CD4-positive, alpha-beta T cell treated with Interleukin-2 at 100 ng/mL for 4 hours (primary cell): Measurements from ENCODE around the gene DSCAM.

Source experiments
- DNase-seq: peaks from one replicate; pipeline ENCODE4 v3.0.0-alpha.2; 2020; ENCODE audit warnings: low spot score

The DSCAM gene

DNA sequence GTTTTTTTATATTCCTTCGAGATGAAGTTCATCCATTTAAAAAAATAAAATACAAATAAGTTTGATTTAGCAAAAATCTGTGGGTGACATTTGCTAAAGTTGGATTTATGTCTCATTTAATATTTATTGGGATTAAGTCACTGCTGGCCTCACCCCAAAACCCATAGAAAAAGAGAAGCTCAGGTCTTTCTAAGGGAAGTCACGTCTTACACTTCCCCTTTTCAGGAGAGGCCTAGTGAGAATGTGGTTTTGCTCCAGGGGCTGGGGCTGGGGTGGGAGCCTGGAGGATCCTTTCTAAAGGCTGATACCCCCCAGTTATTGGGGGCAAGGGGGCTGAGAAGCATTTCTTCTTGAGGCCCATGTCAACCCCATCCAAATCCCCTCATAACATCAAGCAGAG, 300.3 kb downstream of the DSCAM start:
- no peak for DNase-seq

DNA sequence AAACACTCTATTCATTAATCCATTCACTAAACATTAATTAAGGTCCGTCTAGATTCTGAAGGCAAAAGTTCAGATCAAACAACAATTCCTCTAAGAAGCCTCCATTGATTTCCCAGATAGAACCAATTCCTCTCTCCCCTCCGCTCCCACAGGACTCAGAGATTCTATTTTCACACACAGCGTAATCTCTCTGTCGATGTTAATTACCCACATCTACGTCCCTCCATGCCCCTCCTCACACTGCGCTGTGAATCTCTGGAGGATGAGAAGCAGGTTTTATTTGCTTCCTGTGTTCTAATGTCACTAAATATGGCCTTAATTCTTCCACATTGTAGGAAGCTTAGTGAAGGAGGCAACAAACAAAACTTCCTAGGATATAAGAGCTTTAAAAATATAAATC, 306.7 kb downstream of the DSCAM start:
- no peak for DNase-seq

DNA sequence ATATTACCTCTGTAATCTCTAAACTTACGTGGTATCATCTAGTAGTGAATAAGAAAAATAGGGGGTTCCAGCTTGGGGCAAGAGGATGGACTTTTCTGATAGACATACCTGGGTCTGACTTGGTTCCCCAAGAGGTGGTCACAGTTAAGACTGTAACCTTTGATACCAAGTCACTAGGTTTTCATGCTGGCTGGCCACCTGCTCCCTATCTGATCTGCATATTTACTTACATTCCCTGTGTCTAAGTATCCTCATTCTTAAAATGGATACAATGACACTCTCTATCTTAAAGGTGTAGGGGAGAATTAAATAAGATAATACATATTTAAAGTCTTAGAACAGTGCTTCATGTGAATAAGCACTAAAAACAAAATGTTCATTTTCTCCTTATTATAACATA, 312.1 kb downstream of the DSCAM start:
- no peak for DNase-seq

DNA sequence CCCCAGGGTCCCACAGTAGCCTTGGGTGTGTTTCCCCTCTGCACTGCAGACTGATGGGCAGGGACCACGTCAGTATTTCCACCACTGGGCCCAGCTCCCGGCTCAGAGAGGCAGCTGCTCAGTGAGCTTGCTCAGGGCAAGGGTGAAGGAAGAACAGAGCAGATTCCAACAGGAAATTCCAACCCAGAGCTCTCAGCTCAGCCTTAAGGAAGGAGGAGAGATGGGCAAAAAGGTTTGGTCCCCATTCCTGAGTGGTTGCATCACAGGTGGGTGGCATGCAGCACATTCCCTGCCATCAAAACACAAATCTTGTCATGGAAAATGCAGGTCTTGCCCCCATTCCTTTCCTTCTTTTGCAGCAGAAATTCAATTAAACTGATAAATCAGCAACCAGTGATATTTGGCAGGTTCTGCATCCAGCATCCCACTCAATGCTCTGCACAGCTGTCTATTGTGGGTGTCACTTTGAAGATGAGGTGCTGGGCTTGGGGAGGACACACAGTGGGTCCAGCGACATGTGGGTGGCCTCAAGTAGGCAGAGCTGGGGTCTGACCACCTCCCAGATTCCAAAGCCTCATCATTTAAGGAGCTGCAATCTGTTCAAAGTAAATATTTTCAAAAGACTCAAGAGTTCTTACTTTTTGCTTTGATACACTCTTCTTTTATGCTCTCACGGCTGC, 315.4 kb downstream of the DSCAM start:
- no peak for DNase-seq

DNA sequence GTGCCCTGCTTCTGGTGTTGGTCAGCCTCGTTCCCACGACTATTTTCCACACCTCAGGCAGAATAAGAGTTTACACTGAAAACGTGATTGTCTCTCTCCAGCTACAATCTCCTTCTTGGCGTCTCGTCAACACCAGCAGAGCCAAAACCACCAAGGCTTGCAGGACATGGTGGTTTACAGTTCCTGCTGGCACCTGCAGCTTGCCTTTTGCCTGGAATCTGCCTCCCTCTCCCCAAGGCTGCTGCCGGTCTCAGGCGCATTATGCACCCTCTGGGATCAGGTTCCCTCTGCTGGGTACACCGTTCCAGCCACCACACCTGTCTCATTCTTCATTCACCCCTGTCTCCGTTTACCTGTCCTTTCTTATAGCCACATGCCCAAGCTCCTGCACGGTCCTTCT, 315.9 kb downstream of the DSCAM start:
- no peak for DNase-seq

DNA sequence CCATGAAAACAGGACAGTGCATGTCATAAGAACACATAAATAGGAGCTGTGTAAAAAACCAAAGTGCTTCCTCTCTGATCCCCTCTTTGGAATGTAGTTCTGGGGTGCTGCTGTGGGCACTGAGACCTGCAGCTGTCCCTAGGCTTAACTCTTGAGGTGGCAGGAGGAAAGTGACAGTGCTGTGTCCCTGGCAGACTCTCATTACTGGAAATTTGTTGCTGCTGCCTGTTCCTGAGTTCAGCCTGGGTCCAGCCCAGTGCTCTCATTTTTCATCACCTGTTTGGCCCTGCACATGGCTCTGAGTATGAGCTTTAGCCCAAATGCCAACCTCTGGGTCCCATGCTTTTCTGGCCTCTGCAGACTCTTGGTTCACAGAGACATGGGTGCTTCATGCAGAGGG, 329.3 kb downstream of the DSCAM start:
- no peak for DNase-seq

DNA sequence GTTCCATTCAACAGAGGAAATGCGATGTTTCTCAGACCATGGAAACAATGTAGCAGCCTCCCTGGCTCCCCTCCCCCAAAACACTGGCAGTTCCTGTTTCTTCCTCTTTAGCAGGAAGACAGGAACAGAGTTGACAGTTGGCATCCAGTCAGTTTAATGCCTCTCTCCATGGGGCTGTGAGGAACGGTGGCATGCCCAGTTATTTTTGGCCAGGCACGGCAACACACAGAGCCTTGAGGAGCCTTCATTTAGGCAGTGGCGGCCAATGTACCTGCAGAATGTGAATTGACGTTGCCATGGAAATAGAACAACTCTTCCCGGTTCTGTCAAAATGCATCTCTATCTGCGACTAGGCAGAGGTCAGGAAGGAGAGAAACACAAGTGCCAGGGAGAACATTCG, 330.6 kb downstream of the DSCAM start:
- no peak for DNase-seq

DNA sequence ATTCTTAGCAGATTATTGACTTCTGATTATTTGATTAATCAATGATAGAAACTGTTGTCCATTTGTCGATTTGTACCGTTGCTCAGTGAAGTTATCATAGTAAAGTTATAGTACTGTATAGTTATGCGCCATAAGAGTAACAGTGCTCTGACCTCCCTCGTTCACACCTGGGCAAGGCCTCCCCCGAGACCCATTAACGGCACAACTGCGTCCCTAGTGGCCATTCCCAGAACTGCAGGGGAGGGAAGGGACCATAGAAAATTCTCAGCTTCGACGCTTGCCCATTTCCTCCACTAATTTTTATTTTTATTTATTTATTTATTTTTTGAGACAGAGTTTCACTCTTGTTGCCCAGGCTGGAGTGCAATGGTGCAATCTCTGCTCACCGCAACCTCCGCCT, 334.4 kb downstream of the DSCAM start:
- DNase-seq = no peak

DNA sequence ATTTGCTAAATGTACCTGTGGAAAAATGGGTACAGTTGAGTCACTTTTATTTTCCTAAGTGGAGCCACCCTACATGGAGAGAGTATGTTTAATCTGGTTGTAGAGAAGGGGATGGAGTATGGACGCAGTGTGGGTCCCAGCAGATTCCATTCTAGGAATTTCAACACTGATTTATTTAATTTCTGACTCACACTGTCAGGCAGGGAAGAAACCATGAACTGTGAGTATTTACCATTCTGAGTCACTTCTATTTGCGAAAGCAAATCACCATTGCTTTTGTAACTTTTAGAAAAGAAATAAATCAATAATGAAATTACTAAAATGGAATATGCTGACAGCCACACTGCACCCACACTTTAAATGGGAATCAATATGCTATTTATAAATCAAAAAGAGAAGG, 339.0 kb downstream of the DSCAM start:
- no peak for DNase-seq

DNA sequence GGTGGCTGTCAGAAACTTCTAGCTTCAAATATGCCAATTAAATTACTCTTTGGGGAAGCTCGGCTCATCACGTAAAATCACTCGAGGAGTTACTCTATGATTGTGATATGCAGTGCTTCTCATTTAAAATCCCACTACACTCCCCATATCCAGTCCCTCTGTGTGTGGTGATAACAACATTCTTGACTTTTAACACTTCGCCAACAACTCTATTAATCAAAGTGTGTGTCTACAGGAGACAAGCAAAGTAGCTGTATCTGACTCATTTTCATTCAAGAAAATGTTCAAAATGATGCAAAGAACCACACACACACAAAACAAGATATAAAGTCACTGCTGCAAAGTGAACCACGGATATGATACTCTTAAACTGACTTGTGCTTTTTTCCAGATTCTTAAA, 341.3 kb downstream of the DSCAM start:
- no peak for DNase-seq

DNA sequence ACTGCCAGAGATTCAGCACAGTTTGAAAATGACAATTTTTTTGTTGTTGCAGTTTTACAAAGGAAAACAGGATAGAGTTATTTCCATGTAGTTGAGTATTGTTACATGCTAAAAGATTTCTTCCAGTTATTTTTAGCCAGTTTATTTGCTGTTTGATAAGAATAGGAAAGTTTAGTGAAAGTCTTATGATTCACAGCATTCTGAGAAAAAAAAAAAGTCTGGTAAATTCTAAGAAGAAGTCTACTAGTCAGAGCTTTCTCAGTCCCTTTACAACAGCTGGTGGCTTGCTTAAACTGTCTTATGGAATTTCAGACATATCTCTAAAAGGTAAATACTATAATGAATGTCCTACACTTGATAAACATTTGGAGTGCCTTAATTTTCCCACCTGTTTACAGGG, 341.7 kb downstream of the DSCAM start:
- no peak for DNase-seq

DNA sequence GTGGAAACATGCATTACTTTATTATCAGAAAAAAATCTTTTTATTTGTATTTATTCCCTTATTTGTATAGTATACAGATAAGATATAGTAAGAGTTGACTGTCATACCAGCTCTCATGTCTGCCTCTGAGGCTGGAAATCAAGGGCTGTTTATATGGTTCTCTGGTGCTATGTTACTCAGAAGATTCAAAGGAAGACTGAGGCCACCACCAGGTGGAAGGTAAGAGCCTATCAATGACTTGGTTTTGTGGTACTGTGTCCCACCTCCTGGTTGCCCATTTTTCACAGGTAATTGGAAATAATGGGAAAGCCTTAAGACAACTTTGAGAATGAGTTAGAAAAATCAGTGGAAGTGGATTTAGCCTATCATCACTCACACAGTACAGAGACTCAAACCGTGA, 342.1 kb downstream of the DSCAM start:
- no peak for DNase-seq

DNA sequence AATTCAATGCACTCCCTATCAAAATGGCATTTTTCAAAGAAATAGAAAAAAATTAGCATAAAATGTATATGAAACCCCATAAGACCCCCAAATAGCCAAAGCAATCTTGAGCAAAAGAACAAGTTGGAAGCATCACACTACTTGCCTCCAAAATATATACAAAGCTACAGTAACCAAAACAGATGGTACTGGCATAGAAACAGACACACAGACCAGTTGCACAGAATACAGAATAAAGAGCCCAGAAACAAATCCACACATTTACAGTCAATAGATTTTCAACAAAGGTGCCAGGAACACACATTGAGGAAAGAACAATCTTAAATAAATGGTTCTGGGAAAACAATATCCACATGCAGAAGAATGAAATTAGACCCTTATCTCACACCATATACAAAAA, 350.8 kb downstream of the DSCAM start:
- no peak for DNase-seq

DNA sequence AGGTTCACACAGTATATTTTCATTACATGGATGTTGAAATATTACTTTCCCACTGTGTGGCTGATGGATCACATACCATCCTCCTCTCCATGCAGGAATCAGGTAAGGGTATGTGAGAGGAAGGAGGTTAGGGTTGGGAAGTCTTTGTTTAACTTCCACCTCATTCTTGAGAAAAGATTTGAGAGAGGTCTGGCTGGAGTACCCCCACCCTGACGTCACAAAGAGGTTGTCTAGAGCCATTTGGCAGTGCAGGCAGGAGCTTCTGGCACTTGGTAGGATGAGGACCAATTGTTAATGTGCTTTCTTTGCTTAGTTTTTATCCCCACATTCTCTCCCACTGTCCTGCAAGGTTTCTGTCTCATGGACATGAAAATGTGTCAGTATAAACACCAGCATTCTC, 356.6 kb downstream of the DSCAM start:
- DNase-seq = no peak

DNA sequence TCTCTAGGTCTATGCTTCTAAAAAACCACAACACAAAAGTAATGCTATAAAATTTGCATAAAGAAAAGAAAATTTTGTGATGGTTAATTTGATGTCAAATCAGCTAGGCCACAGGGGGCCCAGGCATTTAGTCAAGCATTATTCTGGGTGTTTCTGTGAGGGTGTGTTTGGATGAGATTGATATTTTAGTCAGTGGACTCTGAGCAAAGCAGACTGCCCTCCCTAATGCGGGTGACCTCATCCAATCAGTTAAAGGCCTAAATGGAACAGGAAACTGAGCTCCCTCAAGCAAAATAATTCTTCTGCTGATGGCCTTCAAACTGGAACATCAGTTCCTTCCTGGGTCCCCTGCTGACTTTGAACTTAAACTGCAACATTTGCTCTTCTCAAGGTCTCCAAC, 358.0 kb downstream of the DSCAM start:
- DNase-seq = no peak

DNA sequence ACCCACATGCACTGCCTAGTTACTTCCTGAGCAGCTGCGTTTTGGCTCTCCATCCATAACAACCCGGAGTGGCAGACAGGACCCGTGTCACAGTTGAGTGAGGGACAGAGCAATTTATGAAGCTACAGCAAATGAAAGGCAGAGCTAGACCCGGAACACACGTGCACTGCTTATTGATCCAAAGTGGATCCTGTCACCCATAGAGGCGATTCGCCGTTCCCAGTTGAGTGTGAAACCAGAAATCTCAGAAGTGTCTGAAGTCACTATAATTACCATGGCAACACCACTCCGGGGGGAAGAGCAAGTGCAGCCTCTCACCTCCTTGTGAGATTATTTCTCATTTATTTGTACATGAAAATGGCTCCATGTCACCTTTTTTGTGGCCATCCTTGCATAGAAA, 365.2 kb downstream of the DSCAM start:
- no peak for DNase-seq

DNA sequence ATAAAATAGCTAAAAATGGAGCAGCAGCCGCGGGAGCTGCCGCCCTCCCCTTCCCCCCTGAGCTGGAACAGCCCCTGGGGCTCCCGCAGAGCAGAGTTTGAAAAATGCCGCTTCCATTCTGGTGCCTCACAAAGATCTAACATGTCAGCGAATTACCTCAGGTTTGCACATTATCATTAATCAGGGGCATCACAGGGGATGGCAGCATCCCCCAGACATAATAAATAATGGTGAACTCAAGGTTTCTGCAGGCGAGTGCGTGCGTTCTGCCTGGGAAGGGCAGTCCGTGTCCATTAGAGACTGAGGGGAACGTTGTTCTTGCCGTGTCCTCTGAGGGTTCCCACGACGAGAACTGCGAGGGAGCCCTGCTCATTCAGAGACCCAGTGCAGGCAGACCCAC, 372.4 kb downstream of the DSCAM start:
- DNase-seq = no peak

DNA sequence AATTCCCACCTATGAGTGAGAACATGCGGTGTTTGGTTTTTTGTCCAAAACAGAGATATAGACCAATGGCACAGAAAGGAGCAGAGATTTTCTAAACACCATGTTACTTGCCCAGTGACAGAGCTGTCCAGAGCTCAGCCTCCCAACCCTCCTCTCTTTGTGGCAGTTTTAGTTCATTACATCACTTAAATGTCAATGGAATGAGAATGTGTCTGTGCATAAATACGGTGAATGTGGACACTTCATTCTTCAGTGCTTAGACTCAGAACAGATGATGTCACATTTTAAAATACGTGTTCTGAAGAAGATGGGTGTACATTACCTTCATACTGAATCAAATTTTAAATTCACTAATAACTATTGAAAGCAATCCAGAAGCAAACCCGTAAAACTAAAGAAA, 374.9 kb downstream of the DSCAM start:
- DNase-seq = no peak

DNA sequence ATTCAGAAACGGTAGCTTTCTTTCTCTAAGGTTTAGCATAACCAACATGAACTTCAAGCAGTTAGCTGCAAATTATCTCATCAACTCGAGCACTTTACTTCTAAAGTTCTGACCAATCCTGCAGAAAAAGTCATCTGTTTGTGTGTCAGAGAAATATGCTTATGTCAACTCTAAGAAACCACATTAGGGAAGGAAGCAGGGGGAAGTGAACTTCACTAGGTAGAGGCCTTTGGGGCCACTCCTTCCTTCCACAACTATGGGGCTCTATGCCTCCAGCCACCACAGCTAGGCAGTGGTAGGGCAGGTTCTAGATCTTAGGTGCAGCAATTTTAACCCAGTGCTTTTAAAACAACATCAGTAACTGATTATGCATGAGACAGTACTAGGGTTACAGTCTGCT, 375.9 kb downstream of the DSCAM start:
- no peak for DNase-seq

DNA sequence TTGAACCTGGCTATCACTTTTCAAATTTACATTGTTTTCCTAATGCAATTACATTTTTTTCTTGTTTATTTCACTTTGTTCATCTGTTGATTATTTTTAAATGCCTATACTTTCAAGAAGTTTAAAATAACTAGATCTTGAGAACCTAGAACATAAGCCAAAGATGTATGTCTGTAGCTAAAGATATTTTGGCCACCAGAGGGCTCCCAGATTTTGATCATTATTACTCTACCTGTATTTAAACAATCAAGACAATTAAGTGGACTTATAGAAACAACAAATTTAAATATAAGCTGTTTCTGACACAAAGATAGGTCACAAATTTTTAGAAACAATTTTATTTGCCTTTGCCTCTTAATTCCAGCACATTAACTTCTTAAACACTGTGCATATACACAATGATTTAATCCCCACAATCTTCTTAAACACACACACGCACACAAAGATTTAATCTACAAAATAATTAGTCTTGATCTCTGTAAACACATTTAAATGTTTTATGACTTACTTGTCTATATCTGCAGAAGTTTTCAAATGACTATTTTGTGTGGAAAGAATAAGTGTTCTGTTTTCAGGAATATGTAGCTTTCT, 380.0 kb downstream of the DSCAM start:
- no peak for DNase-seq

DNA sequence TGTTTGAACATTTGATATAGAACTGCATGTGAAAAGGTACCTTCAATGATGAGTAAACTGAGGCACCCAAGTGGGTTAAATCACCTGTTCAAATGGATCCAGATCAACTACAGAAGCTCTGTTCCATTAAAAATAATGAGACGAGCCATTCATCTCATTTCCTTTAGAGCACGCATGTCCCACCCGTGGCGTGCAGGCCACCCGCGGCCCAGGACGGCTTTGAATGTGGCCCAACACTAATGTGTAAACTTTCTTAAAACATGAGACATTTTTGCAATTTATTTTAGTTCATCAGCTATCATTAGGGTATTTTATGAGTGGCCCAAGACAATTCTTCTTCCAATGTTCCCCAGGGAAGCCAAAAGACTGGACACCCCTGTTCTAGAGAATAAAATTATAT, 381.6 kb downstream of the DSCAM start:
- DNase-seq = no peak

DNA sequence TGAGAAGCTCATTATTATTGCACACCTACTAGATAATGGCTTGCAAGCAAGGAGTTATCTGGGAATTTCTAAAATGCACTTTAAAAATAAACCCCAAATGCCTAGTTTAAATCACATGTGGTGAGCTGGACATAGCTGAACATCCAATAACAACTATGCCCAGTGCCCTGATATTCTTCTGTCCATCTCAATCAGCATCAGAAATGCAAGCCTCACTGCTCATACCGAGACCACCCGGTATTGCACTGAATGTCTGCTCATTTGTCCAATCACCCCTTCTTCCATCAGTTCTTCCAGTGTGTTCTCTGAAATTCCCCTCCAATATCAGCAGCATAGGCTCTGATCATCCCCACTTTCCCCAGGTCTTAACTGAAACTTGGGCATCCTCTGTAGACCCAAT, 383.8 kb downstream of the DSCAM start:
- no peak for DNase-seq

DNA sequence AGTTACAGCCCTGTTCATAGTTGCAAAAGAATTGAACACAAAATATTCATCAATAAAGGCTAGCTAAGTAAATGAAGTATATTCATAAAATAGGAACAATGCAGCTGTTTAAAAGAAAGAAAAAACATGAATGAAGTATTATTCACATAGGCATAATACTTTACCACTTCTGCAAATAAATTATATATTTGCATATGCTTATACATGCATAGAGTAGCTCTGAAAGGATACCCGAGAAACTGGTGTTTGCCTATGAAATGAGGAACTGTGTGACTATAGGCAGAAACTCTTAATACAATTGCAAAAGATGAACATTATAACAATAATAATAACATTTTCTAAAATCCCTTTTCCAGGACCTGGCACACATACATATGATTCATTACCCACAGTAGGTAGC, 385.9 kb downstream of the DSCAM start:
- DNase-seq = no peak

DNA sequence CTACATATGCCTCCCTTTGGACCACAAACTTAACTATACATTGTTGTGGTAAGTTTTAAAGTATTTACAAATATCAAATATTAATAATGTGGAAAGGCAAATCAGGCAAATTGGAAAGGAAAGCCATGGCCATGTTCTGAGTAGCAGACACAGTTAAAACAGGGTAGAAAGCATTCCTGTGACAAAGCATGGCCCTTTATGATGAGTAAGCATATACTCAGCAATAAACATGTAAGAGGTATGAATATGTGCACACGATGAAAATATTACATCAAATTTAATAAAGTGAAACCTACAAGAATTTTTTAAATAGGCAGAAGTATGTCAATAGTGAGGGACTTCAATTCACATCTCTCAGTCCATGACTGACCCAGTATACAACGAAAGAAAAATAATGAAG, 389.2 kb downstream of the DSCAM start:
- no peak for DNase-seq

DNA sequence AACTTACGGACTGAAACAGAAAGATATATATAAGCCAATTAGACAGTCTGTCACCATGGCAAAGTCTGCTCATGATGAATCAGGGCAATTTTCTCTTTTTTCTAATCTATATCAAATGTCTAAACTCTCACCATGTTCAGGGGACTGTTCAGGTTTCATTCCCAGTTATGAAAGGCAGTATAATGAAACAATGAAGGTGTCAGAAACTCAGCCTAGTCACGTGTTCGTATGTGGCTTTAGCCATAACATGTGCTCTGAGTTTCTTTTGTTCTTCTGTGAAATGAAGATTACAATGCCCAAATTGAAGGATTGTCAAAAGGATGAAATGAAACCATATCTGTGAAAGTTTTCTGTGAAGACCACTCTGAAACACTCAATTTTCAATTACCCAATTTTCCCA, 392.9 kb downstream of the DSCAM start:
- no peak for DNase-seq
